Stimulated activated CD4-positive, alpha-beta T cell treated with anti-CD3 and anti-CD28 coated beads, TNF-alpha, amount 100 ng/mL, for 4 hours (primary cell): ENCODE measurements around the gene ANK3.

Experiments used
- DNase-seq, 3 experiments: peaks; one replicate each; pipeline ENCODE4 v3.0.0-alpha.2; 2020; ENCODE audit warnings: low read depth in 3 of 3

The ANK3 gene

GRCh38 chr10:60031183-60031582 lies 358.5 kb downstream of the ANK3 start:
- no peak for DNase-seq

GRCh38 chr10:60029475-60029874 lies 360.2 kb downstream of the ANK3 start:
- no peak for DNase-seq

GRCh38 chr10:60028081-60028480 lies 361.6 kb downstream of the ANK3 start:
- no peak for DNase-seq

- DNase-seq = no peak
These were observed 364.4 kb downstream of the ANK3 start for GRCh38 chr10:60025279-60025678.

GRCh38 chr10:60024506-60024905 lies 365.2 kb downstream of the ANK3 start:
- DNase-seq = no peak

GRCh38 chr10:60023155-60023877 lies 366.4 kb downstream of the ANK3 start:
- no peak for DNase-seq

GRCh38 chr10:60021361-60021760 lies 368.3 kb downstream of the ANK3 start:
- DNase-seq = no peak

GRCh38 chr10:60016794-60017193 lies 372.9 kb downstream of the ANK3 start:
- no peak for DNase-seq

- no peak for DNase-seq
These were observed 379.8 kb downstream of the ANK3 start for GRCh38 chr10:60009710-60010383.

- DNase-seq = no peak
These were observed 380.4 kb downstream of the ANK3 start for GRCh38 chr10:60009276-60009675.

GRCh38 chr10:60008816-60009215 lies 380.9 kb downstream of the ANK3 start:
- no peak for DNase-seq

GRCh38 chr10:60006062-60006461 lies 383.6 kb downstream of the ANK3 start:
- DNase-seq = no peak

- no peak for DNase-seq
These were observed 385.8 kb downstream of the ANK3 start for GRCh38 chr10:60003651-60004523.

GRCh38 chr10:60000747-60001146 lies 388.9 kb downstream of the ANK3 start:
- DNase-seq = no peak

GRCh38 chr10:59997827-59998525 lies 391.7 kb downstream of the ANK3 start:
- no peak for DNase-seq

GRCh38 chr10:59995862-59996261 lies 393.8 kb downstream of the ANK3 start:
- no peak for DNase-seq

GRCh38 chr10:59993931-59994330 lies 395.7 kb downstream of the ANK3 start:
- no peak for DNase-seq

GRCh38 chr10:59991661-59992060 lies 398.0 kb downstream of the ANK3 start:
- no peak for DNase-seq

GRCh38 chr10:59991117-59991516 lies 398.6 kb downstream of the ANK3 start:
- no peak for DNase-seq

- no peak for DNase-seq
These were observed 404.0 kb downstream of the ANK3 start for GRCh38 chr10:59985639-59986038.

- no peak for DNase-seq
These were observed 405.3 kb downstream of the ANK3 start for GRCh38 chr10:59984415-59984814.

- DNase-seq = no peak
These were observed 409.3 kb downstream of the ANK3 start for GRCh38 chr10:59980356-59980755.
